Retina (tissue), 1 donor: Measurements from ENCODE around the gene MAPK13.
"Not testable (repeated sequence)": the region's sequence is repeated elsewhere in the genome, so short reads cannot be mapped to it uniquely, and the experiment has no call there.

Experiments used
- DNase-seq: peaks from one replicate; pipeline ENCODE4 v3.0.0-alpha.2; 2016

The MAPK13 gene

GRCh38 chr6:36129941-36130666 is at the start of gene MAPK13:
MAPK13 (plus strand) TSS chr6:36130513; CDS start chr6:36130583, 70 bp downstream.
- DNase-seq, result peak; percentile 51

DNA sequence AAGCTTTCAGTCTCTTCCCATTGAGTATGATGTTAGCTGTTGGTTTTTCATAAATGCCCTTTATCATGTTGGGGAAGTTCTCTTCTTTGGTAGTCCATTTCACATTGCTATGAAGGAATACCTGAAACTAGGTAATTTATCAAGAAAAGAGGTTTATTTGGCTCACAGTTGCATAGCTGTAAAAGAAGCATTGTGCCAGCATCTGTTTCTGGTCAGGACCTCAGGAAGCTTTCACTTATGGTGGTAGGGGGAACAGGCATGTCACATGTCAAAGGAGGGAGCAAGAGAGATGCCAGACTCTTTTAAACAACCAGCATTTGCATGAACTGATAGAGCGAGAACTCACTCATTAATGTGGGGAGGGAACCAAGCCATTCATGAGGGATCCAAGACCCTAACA is 48.0 kb upstream of the MAPK13 start:
- DNase-seq, result no peak

GRCh38 chr6:36083446-36083845 is 46.9 kb upstream of the MAPK13 start:
- no peak for DNase-seq

DNA sequence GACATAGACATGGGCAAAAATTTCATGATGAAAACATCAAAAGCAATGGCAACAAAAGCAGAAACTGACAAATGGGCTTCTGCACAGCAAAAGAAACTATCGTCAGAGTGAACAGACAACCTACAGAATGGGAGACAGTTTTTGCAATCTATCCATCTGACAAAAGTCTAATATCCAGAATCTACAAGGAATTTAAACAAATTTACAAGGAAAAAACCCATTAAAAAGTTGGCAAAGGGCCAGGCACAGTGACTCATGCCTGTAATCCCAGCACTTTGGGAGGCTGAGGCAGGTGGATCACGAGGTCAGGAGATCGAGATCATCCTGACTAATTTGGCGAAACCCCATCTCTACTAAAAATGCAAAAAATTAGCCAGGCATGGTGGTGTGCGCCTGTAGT is 42.1 kb upstream of the MAPK13 start:
- DNase-seq, result not testable (repeated sequence)

- DNase-seq, result no peak
Observed at GRCh38 chr6:36089048-36089447, 41.3 kb upstream of the MAPK13 start.

DNA sequence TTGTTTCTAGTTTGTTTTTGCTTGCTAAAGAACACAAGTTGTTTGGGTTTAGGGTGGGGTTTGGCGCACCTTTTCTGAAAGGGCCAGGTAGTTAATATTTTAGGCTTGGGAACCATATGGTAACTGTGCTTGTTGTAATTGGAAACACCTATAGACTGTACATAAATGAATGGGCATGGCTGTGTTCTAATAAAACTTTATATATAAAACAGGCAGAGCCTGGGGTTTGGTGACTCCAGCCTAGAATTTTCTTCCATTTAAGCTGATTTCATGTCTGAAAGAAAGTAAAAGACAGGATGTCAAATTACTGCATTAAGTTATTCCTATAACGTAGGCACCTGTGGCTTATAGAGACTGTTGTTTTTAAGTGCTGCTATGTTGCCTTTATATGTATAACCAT is 36.1 kb upstream of the MAPK13 start:
- no peak for DNase-seq

- peak; percentile 79 for DNase-seq
Observed at GRCh38 chr6:36094753-36095496, 35.4 kb upstream of the MAPK13 start.

DNA sequence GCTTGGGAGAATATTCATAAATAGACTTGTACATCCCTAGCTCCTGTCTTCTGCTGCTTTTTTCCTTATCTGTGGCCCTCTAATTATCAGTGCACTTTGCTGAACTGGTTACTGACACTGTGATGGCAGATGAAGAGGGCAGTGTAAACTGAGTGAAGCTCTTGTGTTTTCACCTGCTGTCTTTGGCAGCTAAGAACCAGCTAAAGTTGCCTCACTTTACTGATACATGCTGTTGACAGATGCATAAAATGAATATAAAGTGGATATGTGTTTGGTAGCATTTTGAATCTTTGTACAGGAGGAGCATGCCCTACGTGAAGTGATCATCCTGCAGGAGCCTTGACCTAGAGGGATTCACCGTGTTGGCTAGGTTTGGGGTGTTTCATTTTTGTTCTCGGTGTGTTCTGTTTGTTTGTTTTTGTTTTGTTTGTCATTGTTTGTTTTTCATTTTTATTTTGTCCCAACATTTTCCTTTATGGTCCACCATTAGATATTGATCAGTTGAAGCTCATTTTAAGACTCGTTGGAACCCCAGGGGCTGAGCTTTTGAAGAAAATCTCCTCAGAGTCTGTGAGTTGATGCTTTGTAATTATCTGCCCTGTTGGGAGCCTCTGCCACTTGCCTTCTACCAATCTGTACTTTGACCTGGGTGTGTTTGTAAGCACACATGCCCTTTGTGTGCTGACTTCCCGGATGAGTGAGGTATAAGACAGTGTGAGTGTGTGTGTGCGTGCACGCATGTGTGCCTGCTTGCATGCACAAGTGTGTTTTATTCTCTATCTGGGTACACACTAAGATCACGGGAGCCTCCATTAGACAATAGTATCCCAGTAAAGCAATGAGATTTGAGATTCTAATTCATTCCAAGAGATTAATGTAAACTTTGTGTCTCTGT is 34.6 kb upstream of the MAPK13 start:
- no peak for DNase-seq

GRCh38 chr6:36098253-36098919 is 31.9 kb upstream of the MAPK13 start:
- DNase-seq, result no peak

DNA sequence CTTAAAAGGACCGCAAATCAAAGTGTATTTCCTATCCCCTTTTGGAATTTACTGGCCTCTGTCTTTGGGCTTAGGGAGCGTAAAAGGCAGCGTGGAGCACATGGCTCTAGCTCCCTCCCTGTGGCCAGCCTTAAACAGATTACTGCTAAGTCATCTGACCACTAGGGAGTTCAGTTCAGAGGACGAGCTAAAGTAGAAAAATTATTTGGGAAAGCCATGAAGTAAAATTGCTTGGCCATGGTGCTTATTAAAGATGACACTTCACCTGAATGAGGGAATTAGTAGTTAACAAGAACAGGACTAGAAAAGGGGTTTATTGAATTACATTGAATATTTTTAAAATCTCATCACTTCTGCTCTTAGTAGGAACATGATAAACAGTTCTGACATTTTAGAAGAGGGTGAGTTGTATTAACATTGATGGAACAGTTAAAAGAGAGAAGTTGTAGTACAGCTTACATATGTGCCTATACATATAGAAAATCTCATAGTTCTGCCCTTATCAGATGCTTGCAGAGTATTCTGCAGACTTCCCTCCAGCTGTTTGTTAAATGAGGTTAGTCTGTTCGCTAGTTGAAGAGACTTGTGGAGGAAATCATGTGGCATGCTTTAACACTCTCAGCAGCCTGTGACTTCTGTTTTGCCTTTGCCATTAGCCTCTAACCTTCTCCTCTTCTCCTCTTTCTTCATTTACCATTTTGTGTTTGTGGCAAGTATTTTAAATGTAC is 31.2 kb upstream of the MAPK13 start:
- DNase-seq, result no peak

DNA sequence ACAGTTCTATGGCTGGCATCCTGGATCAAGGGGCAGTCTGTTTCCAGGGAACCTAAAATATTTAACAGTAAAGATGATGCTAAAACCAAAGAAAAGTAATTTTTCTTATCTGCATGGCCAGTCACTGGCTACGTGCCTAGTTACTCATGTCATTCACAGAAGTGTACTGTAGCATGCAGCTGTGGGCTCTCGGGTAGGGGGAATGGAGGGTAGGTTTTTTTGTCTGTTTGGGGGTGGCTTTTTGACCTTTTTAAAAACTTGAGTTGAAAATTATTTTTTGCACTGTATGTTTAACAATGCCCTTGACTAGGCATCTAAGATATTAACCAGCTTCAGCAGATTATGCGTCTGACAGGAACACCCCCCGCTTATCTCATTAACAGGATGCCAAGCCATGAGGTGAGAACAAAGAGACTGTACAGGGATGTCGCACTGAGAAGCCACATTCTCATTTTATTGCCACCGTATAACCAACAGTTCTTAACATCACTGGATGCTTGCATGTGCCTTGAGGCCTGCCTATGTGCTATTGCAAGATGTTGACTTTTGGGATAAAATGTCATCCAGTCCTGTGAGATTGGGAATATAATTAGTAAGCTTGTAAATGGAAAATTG is 30.3 kb upstream of the MAPK13 start:
- DNase-seq, result no peak

DNA sequence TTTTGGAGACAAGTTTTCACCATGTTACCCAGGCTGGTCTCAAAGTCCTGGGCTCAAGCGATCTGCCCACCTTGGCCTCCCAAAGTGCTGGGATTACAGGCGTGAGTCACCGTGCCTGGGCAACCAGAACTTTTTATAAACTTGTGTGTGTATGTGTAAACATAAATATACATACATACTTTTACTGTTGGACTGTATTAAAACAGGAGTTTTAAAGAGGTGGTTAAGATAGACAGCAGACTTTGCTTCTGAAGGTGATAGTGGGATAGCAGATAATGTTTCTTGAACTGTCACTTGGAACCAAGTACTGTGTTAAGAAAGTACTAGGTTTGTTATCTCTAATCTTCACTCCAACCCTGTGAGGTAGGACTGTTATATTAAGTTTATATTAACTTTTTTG is 28.6 kb upstream of the MAPK13 start:
- no peak for DNase-seq

DNA sequence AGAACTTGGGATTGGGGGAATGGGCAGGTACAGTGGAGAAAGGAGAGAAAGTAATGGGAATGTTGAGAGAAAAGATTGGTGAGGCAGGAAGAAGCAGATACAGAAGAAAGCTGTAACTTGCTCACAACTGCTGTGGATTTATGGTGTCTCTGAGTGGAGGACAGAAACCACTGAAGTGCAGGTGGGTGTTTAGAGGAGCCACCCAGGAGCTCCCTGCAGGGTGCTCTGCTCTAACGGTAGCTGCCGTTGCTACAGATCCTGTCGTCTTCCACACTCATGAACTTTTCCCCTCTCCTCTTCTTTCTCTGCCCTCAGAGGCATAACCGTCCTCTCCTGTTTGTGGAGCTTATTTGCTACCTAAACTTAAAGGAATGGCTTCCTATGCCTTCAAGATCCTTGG is 27.5 kb upstream of the MAPK13 start:
- DNase-seq, result no peak

DNA sequence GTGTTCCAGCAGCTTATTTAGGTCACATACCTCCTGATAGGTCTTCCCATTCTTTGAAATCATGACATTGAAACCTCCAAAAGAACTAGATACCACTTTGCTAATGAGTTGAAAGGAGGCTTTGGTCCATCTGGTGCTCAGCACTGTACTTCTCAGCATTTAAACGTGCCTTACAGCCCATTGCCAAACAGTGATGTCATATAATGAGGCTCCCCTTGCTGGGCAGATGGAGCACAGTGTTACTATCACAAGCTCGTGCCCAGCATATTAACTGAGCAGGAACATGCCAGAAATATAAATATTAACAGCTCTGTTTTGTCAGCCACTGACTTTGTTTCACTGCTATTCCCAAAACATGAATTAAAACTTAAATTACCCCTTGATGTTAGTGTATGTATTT is 25.5 kb upstream of the MAPK13 start:
- no peak for DNase-seq

DNA sequence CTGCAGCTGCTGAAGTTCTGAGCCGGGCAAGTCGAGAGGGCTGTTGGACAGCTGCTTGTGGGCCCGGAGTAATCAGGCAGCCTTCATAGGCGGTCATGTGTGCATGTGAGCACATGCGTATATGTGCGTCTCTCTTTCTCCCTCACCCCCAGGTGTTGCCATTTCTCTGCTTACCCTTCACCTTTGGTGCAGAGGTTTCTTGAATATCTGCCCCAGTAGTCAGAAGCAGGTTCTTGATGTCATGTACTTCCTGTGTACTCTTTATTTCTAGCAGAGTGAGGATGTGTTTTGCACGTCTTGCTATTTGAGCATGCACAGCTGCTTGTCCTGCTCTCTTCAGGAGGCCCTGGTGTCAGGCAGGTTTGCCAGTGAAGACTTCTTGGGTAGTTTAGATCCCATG is 21.2 kb upstream of the MAPK13 start:
- DNase-seq, result no peak

DNA sequence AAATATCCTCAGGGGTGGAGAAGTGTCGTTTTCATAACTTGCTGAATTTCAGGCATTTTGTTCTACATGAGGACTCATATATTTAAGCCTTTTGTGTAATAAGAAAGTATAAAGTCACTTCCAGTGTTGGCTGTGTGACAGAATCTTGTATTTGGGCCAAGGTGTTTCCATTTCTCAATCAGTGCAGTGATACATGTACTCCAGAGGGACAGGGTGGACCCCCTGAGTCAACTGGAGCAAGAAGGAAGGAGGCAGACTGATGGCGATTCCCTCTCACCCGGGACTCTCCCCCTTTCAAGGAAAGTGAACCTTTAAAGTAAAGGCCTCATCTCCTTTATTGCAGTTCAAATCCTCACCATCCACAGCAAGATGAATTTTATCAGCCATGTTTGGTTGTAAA is 20.3 kb upstream of the MAPK13 start:
- no peak for DNase-seq

DNA sequence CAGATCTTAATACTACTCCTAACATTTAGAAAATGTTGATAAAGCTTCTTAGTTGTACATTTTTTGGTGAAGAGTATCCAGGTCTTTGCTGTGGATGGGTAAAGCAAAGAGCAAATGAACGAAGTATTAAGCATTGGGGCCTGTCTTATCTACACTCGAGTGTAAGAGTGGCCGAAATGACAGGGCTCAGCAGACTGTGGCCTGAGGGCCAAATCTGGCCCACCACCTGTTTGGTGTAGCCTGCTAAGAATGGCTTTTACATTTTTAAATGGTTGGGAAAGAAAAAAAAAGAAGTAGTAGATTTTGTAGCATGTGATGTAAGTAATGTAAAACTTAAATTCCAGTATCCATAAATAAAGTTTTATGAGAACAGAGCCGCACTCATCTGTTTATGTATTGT is 19.4 kb upstream of the MAPK13 start:
- DNase-seq, result no peak

DNA sequence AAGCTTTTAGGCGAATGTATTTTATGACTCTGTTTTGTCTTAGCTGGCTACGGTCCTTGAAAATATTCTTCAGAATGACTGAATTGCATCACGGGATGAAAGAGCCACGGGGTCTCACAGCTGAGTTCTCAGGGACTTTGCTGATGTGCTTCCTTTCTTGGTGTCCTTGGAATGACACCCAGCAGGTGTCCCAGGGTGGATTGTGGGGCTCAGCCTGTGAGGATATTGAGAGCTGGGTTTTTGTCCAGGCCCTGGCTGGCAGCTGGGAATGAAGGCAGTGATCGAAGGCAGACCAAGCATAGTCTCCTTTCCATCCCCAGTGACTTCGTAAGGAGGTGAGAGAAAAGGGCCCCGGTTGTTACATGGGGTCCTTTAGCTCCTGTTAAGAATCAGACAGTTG is 18.8 kb upstream of the MAPK13 start:
- no peak for DNase-seq

GRCh38 chr6:36113049-36113448 is 17.3 kb upstream of the MAPK13 start:
- no peak for DNase-seq

DNA sequence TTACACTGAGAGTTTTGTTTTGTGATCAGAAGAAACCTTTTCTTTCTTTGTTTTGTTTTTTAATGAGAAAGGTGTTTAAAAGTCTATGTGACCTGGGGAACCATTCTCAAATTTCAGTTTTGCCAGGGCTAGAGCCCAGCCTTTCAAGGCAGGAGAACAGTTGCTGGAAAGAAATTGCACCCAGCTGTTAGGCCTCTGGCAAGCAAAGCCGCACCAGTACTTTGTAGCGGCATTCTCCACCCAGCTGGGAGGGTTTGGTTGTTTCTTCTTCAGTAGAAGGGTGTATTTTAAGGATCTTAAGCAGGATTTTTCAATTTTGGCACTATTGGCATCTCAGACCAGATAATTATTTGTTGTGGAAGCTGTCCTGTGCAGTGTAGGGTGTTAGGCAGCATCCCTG is 16.6 kb upstream of the MAPK13 start:
- no peak for DNase-seq

- no peak for DNase-seq
Observed at GRCh38 chr6:36114798-36115408, 15.4 kb upstream of the MAPK13 start.
